Measurements from ENCODE around the gene LRBA. TPM values are rescaled to one million over a fixed set of nuclear protein-coding genes. Genes with fewer than 3 reads are reported as not detected.

The LRBA gene
- polyA plus RNA-seq, 6 donors from 2014 or later = 18.0 to 25.7 (median 19.6) TPM

- no peak for ATAC-seq (ENCODE audit: low read depth in 2 of 2)
- no peak for DNase-seq
- no peak overlapping the region for H3K4me3 Mint-ChIP-seq
- no peaks in the 10 kb centered on the region for H3K9me3 Mint-ChIP-seq
- no peaks in the 10 kb centered on the region for H3K36me3 Mint-ChIP-seq
- no peaks in the 10 kb centered on the region for H3K27me3 Mint-ChIP-seq
- peaks cover 0 to 3% (median 0%) of the 10 kb centered on the region in 3 donors for H3K4me1 Mint-ChIP-seq
- no peak overlapping the region for H3K27ac Mint-ChIP-seq
Measured at GRCh38 chr4:150217808-150218207, 797.3 kb downstream of the LRBA start.

- Mint-ChIP-seq H3K36me3 (no peaks in the 10 kb centered on the region), H3K4me1 (peaks cover 0 to 6% (median 0%) of the 10 kb centered on the region in 3 donors), H3K27ac (no peak overlapping the region), H3K4me3 (no peak overlapping the region), H3K27me3 (no peaks in the 10 kb centered on the region), H3K9me3 (no peaks in the 10 kb centered on the region)
- DNase-seq (no peak), ATAC-seq (ENCODE audit: low read depth in 2 of 2) (no peak)
Measured at GRCh38 chr4:150217192-150217591, 797.9 kb downstream of the LRBA start.

GRCh38 chr4:150216726-150217125 lies 798.4 kb downstream of the LRBA start:
- DNase-seq = no peak
- peaks cover 0 to 6% (median under 1%) of the 10 kb centered on the region in 3 donors for H3K4me1 Mint-ChIP-seq
- no peaks in the 10 kb centered on the region for H3K27me3 Mint-ChIP-seq
- no peak overlapping the region for H3K4me3 Mint-ChIP-seq
- H3K9me3 Mint-ChIP-seq = no peaks in the 10 kb centered on the region
- no peak for ATAC-seq (ENCODE audit: low read depth in 2 of 2)
- H3K27ac Mint-ChIP-seq = no peak overlapping the region
- no peaks in the 10 kb centered on the region for H3K36me3 Mint-ChIP-seq

- no peak for ATAC-seq (ENCODE audit: low read depth in 2 of 2)
- H3K36me3 Mint-ChIP-seq = no peaks in the 10 kb centered on the region
- H3K27me3 Mint-ChIP-seq = no peaks in the 10 kb centered on the region
- H3K4me3 Mint-ChIP-seq = no peak overlapping the region
- no peak for DNase-seq
- H3K27ac Mint-ChIP-seq = peak overlapping the region in 1 of 6 donors; percentile 93
- peaks cover 0 to 6% (median 4%) of the 10 kb centered on the region in 3 donors for H3K4me1 Mint-ChIP-seq
- no peaks in the 10 kb centered on the region for H3K9me3 Mint-ChIP-seq
Measured at GRCh38 chr4:150215601-150216000, 799.5 kb downstream of the LRBA start.

Other genes starting within 250 kb of the LRBA start
- 1,000 to 10,000 TPM; 2,210 to 4,498 (median 3,125) TPM for gene RPS3A, start 84.3 kb upstream of the LRBA start, polyA plus RNA-seq (ENCODE audit: low read depth in 6 of 6)

Data from naive B cell (primary cell).